ENCODE measurements around the gene DCAF12.
A peak's percentile ranks its signal among the peaks of the same experiment; 100 is the strongest.

The DCAF12 gene

GRCh38 chr9:34059954-34060353, 66.5 kb downstream of the DCAF12 start:
- Histone ChIP-seq H3K27ac (no peak overlapping the region), H3K27me3 (replicated peaks) (no peaks in the 10 kb centered on the region), H3K4me3 (ENCODE audit: low read depth, low read length) (no peak overlapping the region), H3K36me3 (replicated peaks) (no peaks in the 10 kb centered on the region)
- in situ Hi-C loops (cut with HindIII; ENCODE audit: low pct_ligation_motif_present, low sequenced_read_pairs) = no loop called here
- no peak for TF ChIP-seq CTCF (IDR thresholded peaks at IDR 0.05; ENCODE audit: low read depth, low read length, missing control alignments)
- DNase-seq = no peak

GRCh38 chr9:34059281-34059680, 67.2 kb downstream of the DCAF12 start:
- Histone ChIP-seq H3K27ac (no peak overlapping the region), H3K36me3 (replicated peaks) (no peaks in the 10 kb centered on the region), H3K4me3 (ENCODE audit: low read depth, low read length) (no peak overlapping the region), H3K27me3 (replicated peaks) (no peaks in the 10 kb centered on the region)
- no peak for DNase-seq
- TF ChIP-seq CTCF (IDR thresholded peaks at IDR 0.05; ENCODE audit: low read depth, low read length, missing control alignments) = no peak
- in situ Hi-C loops (cut with HindIII; ENCODE audit: low pct_ligation_motif_present, low sequenced_read_pairs) = no loop called here

- peak overlapping the region; percentile 95 for H3K27ac ChIP-seq
- H3K4me3 ChIP-seq (ENCODE audit: low read depth, low read length) = peak overlapping the region; percentile 92
- in situ Hi-C loops (cut with HindIII; ENCODE audit: low pct_ligation_motif_present, low sequenced_read_pairs) = no loop called here
- no peak for DNase-seq
- no peaks in the 10 kb centered on the region for H3K27me3 ChIP-seq (replicated peaks)
- no peak for TF ChIP-seq CTCF (IDR thresholded peaks at IDR 0.05; ENCODE audit: low read depth, low read length, missing control alignments)
- no peaks in the 10 kb centered on the region for H3K36me3 ChIP-seq (replicated peaks)
These were observed 76.7 kb downstream of the DCAF12 start for GRCh38 chr9:34049630-34050384.

- H3K4me3 ChIP-seq (ENCODE audit: low read depth, low read length) = peak within 1 kb of the TSS; percentile 92
- no peaks in the 10 kb centered on the region for H3K27me3 ChIP-seq (replicated peaks)
- in situ Hi-C loops (cut with HindIII; ENCODE audit: low pct_ligation_motif_present, low sequenced_read_pairs) = no loop called here
- TF ChIP-seq CTCF (IDR thresholded peaks at IDR 0.05; ENCODE audit: low read depth, low read length, missing control alignments) = no peak
- peak within 1 kb of the TSS; percentile 95 for H3K27ac ChIP-seq
- peak; percentile 98 for DNase-seq
- H3K36me3 ChIP-seq (replicated peaks) = no peaks in the 10 kb centered on the region
These were observed 77.5 kb downstream of the DCAF12 start, which contains the start of gene UBAP2 for GRCh38 chr9:34048727-34049629. TSS of gene UBAP2 (minus strand) at chr9:34048887. CDS start at chr9:34017148, 31,739 bp downstream.

GRCh38 chr9:34047864-34048726, 78.4 kb downstream of the DCAF12 start:
- Histone ChIP-seq H3K27ac (peak overlapping the region; percentile 95), H3K27me3 (replicated peaks) (no peaks in the 10 kb centered on the region), H3K4me3 (ENCODE audit: low read depth, low read length) (peak overlapping the region; percentile 92), H3K36me3 (replicated peaks) (no peaks in the 10 kb centered on the region)
- DNase-seq = no peak
- in situ Hi-C loops (cut with HindIII; ENCODE audit: low pct_ligation_motif_present, low sequenced_read_pairs) = no loop called here
- no peak for TF ChIP-seq CTCF (IDR thresholded peaks at IDR 0.05; ENCODE audit: low read depth, low read length, missing control alignments)
